Measurements from ENCODE around the gene MRPS23. TPM values are rescaled to one million over a fixed set of nuclear protein-coding genes. Genes with fewer than 3 reads are reported as not detected.
A peak's percentile ranks its signal among the peaks of the same experiment; 100 is the strongest.
"Not testable (repeated sequence)": the region's sequence is repeated elsewhere in the genome, so short reads cannot be mapped to it uniquely, and the experiment has no call there.

The MRPS23 gene
- total RNA-seq, 1 donor from 2014 or later, result 24.0 TPM

- DNase-seq (ENCODE audit: low read depth in 2 of 2), result no peak
Measured at GRCh38 chr17:57864273-57864672, 14.4 kb upstream of the MRPS23 start.

- DNase-seq (ENCODE audit: low read depth in 2 of 2), result no peak
Measured at GRCh38 chr17:57862694-57863667, 13.1 kb upstream of the MRPS23 start.

- DNase-seq (ENCODE audit: low read depth in 2 of 2), result peak; percentile 47 to 53
Measured at GRCh38 chr17:57861790-57862693, 12.2 kb upstream of the MRPS23 start.

- DNase-seq (ENCODE audit: low read depth in 2 of 2), result peak in 1 of 2 donors; percentile 45
Measured at GRCh38 chr17:57861000-57861789, 11.4 kb upstream of the MRPS23 start.

- DNase-seq (ENCODE audit: low read depth in 2 of 2), result no peak
Measured at GRCh38 chr17:57860414-57860999, 10.7 kb upstream of the MRPS23 start.

- DNase-seq (ENCODE audit: low read depth in 2 of 2), result no peak
Measured at GRCh38 chr17:57859601-57860413, 10.0 kb upstream of the MRPS23 start.

- no peak for DNase-seq (ENCODE audit: low read depth in 2 of 2)
Measured at GRCh38 chr17:57858838-57859237, 9.0 kb upstream of the MRPS23 start.

- DNase-seq (ENCODE audit: low read depth in 2 of 2), result no peak
Measured at GRCh38 chr17:57856792-57857620, 7.2 kb upstream of the MRPS23 start.

GRCh38 chr17:57855391-57856035, 5.7 kb upstream of the MRPS23 start:
- DNase-seq (ENCODE audit: low read depth in 2 of 2), result no peak

- DNase-seq (ENCODE audit: low read depth in 2 of 2), result no peak
Measured at GRCh38 chr17:57853695-57854094, 3.9 kb upstream of the MRPS23 start.

GRCh38 chr17:57852955-57853328, 3.1 kb upstream of the MRPS23 start:
- DNase-seq (ENCODE audit: low read depth in 2 of 2), result no peak

- DNase-seq (ENCODE audit: low read depth in 2 of 2), result no peak
Measured at GRCh38 chr17:57852092-57852954, 2.5 kb upstream of the MRPS23 start.

GRCh38 chr17:57849163-57849873, 526 bp downstream of the MRPS23 start:
- DNase-seq (ENCODE audit: low read depth in 2 of 2), result no peak

GRCh38 chr17:57846056-57846945, 3.5 kb downstream of the MRPS23 start:
- not testable (repeated sequence) for DNase-seq (ENCODE audit: low read depth in 2 of 2)

GRCh38 chr17:57842280-57842679, 7.6 kb downstream of the MRPS23 start:
- DNase-seq (ENCODE audit: low read depth in 2 of 2), result no peak

GRCh38 chr17:57839571-57839923, 10.3 kb downstream of the MRPS23 start:
- no peak for DNase-seq (ENCODE audit: low read depth in 2 of 2)

All from lung microvascular endothelial cell (primary cell).